HK-2 (cell line): ENCODE results near the gene PCNX1.
A peak's percentile ranks its signal among the peaks of the same experiment; 100 is the strongest.

Source experiments
- DNase-seq: peaks from one replicate; pipeline ENCODE4 v3.0.0-alpha.2; 2018; ENCODE audit not compliant: unreplicated experiment

PCNX1 gene

DNA sequence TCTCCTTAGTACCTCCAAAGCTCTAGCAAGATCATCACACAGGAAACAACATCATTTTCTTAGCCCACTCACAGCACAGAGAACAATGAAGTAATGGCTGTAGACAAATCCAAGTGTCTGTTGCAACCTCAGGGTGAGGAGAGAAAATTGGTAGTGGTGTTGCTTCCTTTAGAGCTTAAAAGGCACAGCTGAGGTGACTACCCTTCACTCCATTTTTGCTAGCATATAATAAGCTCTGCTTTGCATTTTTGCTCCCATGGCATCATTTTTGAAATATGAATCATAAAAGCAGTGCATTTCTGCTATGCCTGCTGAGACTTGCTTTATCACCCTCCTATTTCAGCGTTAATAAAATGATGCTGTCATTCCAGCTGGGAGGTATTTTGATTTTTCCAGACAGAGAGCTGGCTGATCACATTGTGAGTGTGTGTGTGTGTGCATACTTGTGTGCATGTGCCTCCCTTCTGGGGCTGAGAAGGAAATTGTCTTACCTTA is 18.5 kb upstream of the PCNX1 start:
- no peak for DNase-seq

DNA sequence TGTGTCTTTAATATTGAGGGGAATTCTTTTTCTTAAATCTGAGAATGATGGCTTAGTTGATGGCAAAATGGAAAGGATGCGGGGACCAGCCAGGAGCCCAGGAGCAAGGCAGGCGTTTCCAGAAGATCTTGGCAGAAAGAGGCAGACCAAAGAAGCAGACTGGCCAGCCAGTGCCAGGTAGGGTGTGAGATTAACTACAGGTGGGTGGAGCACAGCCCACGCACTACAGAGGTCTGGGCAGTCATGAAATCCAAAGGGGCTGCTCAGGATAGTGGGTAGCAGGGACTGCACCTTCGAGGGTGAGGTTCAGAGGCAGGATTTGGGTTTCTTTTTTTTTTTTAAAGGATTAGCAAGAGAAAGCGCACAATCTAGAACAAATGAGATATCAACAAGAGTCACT is 17.7 kb upstream of the PCNX1 start:
- DNase-seq = no peak

DNA sequence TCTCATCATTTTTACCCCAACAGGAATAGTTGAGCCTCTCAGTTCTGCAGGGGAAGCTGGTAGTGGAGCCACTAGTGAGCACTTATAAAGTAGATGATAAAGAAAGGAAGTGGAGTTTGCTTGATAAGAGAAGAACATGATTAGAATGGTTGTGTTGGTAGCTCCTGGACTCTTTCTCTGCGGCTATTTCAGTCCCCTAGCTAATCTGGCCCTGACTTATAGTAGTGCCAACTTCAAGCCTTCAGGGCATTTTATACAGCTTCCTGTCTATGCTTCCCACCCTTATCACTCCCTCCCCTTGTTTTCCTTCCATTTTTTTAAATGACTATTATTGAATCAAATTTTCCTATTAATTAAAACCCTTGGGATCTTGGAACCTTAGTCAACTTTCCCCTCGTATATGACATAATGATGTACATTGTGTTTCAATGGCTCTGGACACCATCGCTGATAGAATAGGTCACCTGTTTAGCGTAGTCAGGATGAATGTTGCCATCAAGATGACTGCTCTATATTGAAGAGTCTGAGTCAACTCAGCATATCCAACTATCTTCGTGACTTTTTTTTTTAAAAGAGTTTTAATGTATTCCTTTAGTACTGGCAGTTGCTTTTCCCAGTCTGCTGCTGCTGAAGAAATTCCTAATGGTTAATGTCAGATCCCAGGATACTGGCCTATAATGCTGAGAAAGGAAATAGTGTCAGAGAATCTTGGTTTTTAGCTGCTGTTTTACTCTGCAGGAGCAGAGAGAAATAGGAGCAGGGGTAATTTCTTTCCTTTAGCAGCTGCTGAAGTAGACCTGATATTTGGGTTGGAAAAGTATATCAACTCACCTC is 16.2 kb upstream of the PCNX1 start:
- no peak for DNase-seq

DNA sequence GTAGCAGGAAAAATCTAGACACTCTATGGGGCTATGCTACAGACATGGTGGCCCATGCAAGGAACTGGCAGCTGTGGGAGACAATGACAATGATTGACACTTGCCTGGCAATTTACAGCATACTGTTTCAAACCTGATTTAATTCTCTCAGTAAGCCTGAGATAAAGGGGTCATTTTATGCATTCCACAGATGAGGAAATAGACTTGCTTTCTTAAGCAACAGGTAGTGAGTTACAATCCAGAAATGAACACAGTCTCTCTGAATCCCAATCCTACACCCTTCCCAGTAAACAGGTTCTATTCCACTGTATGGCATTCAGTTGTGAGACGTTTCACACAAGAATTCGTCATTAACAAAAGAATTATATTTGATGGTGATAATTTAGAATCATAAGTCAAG is 15.5 kb upstream of the PCNX1 start:
- no peak for DNase-seq

DNA sequence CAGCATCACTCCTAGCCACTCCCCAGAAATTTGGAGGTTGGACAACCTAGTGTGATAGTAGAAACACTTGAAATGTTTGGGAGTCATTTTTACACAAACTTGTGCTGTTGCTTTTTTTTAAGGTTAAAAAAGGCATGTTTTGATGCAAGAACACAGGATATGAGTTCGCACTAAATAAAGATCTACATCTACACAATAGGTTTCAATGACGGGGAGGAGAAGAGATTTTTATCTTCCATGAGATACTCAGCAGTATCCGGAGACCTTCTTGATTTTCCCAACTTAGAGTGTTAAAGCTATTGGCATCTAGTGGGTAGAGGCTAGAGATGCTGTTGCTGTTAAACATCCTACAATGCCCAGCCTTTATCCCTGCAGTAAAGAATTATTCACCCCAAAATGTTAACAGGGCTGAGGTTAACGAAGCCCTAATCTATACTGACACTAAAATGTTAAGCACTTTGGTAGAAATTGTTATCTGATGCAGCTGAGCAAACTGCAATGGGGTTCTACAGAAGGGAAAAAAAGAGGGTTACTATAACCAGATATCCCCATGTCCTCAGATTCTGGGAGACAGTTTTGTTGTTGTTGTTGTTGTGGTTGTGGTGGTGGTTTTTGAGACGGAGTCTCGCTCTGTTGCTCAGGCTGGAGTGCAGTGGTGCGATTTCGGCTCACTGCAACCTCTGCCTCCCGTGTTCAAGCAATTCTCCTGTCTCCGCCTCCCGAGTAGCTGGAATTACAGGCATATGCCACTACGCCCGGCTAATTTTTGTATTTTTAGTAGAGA is 14.0 kb upstream of the PCNX1 start:
- no peak for DNase-seq

DNA sequence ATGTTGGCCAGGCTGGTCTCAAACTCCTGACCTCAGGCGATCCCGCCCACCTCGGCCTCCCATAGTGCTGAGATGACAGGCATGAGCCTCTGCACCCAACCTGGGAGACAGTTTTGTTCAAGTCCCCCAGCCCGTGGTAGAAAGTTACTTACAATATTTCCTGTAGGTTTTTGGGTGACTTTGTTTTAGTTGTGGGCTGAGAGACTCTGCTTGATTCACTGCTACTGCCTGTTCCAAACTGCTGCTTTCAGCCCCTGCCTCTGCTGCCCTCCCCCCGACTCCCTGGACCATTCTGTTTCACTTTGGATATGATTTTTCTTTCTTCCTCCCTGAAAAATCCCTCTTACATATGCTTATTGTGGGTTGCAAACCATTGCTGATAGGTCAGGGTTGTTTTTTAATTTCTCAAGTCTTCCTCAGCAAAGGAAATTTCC is 13.4 kb upstream of the PCNX1 start:
- no peak for DNase-seq

DNA sequence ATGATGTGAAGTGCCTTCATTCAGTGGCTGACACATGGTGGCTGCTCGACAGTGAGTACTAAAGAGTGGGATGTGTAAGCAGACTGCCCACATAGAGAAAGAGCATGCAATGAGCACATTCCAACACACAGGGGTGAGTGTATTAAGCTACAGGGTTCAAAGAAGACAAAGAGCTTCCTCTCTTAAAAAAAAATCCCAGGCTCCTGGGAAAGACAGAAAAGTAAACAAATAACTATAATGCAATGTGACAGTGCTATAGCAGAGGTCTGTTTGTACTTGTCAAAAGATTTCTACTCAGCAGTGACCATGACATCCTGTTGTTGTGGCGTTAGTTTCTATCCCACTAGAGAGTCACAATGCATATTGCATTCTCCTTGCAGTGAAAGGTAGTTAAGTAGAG is 12.4 kb upstream of the PCNX1 start:
- no peak for DNase-seq

DNA sequence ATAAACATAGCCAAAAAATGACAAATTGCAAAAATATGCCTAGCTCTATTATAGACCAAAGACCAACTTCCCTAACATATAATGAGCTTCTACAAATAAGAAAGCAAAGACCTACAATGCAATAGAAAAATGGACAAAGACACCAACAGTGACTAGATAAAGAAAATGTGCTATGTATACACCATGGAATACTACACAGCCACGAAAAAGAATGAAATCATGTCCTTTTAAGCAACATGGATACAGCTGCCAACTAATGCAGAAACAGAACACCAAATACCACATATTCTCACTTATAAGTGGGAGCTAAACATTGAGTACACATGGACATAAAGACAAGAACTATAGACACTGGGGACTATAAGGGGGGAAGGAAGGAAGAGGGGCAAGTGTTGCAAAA is 10.9 kb upstream of the PCNX1 start:
- no peak for DNase-seq

DNA sequence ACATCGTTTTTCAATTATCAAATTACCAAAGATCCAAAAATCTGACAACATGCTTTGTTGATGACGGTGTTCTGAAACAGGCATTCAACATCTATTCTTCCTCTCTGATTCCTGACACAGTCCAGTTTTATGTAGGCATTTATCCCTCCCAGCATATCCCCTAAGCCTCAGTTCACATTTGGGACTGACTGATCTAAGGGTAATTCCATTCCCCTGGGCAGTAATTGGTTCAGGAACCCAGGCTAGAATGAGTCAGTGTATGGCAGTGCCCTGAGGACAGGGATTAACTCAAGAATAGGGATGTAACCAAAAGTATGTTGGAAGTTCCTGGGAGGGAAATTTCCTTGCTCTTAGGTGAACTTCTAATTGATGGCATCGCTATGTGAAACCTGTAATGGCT is 10.3 kb upstream of the PCNX1 start:
- DNase-seq = no peak

DNA sequence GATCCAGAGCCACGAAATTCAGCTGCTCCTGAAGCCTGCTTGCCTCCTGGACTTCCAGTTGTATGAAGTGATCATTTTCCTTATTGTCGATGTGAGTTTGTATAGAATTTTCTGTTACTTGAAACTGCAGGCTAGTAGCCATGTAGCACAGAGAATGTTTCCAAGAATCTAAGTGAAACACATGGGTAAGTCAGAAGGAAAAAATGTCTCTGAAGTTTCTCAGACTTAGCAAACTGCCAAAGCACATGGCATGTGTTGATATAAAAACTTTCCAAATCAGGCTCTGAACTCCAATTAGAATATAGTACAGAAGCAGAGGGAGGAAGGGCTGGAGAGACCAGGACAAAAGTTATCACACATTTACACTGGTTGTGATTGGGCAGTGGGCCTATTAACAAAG is 9.8 kb upstream of the PCNX1 start:
- no peak for DNase-seq

DNA sequence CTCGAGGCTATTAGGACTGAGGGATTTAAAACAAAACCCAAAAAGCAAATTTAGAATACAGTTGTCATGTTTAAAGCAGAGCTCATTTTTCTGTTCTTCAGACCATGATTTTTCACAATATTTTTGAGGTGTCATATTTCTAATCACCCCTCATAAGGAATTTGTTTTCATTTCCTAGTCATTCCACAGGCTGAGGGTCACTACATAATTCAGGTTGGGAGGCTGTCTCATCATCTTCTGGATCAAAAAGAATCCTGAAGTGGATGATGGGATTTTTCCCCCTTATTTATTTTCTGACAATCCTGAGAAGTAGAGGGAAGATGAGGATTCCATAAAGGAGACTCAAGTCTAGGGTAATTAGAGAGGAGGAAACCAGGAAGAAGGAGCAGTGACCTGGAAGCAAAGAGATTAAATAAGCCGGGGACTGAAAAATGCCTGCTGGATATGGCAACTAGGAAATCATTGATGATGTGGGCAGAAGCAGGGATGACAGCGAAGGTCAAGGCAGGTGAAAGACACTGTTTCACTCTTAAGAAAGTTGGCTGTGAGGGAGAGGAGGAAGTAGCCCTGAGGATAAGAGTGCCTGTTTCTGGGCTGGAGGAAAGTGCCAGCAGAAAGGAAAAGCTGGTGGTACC is 9.0 kb upstream of the PCNX1 start:
- DNase-seq = peak; percentile 19

DNA sequence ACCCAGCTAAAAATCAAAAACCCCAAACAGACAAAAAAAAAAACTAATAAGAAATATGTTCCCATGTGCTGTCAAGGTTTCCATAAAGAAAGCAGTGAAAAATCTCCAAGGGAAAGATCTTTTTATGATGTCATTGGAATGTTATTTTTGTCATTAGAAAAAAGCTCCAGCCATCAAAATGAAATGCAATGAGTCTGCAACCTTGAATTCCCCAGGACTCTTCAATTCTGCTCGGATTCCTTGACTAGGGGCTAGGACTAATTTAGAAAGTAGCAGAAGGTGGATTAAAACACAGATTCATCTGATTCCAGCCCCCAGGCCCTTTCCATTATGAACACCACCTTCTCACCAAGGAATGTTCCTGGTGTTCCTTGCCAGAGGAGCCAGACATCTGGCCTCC is 6.0 kb upstream of the PCNX1 start:
- no peak for DNase-seq

DNA sequence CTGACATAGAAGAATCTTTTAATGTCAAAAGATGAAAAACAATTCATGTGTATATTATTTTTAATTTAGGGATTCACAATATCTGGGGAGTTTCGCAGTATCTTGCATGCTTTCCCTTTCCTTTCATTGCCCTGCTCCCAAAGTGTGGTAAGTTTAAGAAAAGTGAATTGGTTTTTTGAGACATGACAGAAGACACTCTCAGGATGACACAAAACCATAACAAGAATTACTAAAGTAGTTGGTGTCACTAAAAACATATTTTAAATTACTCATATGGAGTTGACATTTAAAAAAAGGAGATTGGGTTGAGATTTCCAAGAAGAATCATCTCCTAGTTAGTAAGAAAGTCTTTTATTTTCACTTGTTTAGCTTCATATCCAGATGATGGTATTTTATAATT is 5.1 kb upstream of the PCNX1 start:
- DNase-seq = no peak

DNA sequence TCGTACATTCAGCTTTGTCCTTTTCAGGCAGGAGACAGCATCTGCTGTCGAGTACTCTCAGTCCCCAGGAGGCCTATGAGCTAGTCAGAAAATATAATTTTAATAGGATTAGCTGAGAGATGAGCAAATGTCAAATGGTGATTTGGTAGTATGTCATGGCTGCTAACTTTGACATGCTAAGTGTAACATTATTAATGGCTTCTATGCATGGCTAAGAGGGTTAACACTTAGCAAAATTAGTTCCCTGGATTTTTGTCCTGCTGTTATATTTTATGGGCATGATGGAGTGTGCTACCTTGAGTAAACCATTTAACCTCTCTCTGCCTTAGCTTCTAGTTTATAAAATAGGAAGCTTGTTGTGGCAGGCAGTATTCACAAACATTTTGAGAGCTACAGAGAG is 2.9 kb upstream of the PCNX1 start:
- no peak for DNase-seq

DNA sequence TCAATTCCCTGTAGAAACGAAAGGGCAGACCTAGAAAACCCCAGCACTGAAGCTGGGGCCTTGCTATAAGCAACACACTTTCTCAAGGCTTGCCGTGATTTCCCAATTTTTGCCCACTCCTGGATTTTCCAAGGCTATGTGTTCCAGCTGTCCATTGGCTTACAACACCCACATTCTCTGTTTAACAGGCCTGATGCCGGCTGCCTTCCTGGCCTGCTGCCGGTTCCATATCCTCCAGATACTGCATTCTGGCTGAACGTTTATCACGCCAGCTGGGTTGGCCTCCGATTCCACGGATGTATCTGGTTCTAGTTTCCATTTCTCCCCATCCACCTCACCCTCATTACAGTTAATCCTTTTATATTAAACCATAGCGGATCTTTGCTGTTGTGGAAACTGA is 2.0 kb upstream of the PCNX1 start:
- no peak for DNase-seq

DNA sequence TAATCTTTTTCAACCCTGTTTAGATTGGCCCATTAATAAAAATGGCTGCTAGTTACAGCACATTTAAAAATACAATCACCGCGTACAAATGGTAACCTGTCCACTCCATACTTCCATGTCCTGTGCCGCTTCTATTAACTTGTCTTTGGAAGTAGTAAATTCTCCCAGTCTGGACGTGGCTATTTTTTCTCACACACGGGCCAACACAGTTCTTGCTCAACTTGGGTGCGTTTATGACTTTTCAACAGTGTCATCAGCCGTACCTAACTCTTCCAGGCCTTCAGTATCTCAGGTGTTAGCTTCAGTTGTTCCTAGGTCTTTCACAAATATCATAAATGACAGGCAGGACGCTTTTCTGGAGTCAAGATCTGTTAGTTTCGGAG is 475 bp upstream of the PCNX1 start:
- DNase-seq = no peak

DNA sequence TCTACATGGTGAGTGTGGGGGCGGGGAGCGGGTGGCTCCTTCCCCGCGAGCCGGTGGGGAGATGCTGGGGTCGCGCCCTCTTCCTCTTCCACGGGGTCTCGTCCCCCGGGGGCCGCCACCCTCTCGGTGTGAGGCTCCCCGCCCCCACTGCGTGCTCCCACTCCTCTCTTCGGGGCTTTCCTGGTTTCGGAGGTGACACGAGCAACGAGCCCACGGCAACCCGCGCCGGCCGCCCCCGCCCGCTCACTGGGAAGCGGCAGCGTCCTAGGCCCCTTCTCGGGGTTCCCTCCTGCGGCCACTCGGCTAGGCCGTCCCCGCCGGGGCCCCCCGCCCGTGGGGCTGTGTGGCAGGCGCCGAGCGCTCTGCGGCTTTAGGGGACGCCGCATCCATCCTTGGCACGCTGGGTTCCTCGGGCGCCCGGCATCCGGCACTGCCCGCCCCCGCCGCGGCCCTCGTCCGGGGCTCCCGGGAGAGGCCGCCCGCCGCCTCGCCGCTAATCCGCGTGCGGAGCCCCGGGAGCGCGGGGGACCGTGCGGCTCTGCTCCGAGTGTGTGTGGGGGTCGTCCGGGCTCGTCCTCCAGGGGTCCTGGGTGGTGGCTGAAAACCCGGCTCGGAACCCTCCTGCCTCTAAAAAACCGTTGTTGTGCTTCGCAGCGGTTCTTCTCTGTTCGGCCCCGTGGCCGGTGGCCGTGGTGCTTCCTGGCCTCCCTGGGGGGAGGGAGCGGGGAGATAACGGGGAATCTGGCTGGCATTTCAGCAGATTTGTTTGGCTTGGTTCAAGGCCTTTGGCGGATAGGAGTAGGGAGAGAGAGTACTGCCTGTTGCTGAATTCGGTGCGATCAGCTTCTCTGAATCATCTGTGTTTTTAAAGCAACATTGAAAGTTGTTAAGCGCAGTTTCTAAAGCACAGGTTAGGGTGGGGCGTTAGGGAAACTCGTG is 1.0 kb downstream of the PCNX1 start:
- DNase-seq = peak; percentile 50

DNA sequence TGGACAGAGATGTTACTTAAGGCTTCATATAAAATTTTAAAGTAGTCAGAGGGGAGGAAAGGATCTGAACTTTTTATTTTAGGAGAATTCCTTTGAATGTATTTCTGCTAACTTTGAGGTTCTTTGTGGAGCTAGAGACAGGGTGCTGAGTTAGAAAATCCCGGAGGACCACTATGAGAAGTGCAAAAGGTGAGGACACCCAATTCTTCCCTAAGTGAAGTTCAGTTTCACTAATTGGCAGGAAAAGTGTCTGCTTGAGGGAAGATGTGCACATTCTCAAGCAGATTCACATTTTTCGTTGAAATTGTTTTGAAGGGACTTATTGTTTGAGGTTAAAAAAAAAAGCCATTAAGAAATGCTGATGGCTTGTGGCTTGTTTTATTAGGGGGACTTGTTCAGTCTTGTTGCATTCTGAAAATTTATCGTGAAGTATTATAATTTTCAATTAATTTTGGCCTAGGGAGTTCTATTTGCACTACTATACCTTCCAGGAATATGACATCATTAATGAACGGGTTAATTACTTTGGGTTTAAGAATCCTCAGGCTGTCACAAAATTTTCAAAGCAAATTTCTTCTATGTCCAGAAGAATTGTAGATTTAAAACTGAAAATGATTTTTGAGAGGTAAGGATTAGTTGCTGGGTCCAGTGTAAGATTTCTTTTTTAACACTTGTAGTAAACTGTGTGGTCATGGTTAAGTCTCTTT is 1.8 kb downstream of the PCNX1 start:
- no peak for DNase-seq

DNA sequence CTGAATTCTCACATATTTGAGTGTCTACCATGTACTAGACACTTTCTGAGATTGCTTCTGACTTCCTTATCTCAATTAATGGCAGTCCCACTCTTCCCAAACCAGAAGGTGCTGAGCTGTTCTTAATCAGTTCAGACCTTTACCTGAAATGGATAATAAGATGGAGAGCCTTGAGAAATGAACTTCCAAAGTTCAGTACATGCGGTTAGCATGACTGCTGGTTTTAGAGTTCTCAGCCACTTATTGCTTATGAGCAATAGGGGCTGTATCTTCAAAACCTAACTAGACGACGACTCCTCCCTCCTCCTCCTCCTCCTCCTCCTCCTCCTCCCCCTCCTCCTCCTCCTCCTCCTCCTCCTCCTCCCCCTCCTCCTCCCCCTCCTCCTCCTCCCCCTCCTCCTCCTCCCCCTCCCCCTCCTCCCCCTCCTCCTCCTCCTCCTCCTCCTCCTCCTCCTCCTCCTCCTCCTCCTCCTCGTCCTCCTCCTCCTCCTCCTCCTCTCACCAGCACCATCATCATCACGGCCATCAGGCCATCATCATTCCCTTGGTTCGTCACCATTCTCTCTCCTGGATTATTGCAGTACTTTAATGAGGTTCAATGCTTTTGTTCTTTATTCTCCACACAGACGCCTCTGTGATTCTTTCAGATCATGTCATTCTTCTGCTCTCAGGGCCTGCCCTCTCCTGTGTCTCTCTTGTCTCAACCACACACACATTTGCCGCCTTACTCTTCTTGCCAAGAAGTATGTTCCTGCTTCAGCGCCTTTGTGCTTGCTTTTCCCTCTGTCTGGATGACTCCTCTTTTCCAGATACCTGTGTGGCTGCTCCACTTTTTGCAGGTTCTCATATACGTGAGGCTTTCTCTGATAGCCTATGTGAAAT is 2.7 kb downstream of the PCNX1 start:
- DNase-seq = no peak

DNA sequence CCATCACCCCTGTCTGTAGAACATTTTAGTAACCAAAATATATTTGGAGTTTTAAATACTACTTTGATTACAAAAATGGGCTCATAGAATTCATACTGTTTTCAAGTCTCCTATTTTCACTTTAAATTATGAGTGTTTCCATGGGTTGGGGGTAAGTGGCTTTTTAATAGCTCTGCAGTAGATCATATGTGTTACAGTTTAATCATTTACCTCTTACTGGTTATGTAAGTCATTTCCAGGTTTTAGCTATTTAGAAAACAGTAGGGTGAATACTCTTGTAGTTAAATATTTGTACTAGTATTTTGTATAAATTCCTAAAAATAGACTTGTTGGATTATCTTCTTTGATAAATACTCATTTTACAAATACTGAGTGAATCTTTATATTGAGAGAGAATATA is 8.2 kb downstream of the PCNX1 start:
- DNase-seq = no peak
